GM23338 (cell line): ENCODE results near the gene LRRC10B.

Experiments used
- EZH2phosphoT487 ChIP-seq: fragments of 200-600 bp; sonication (generic); IDR thresholded peaks from one replicate; pipeline ENCODE4 v1.8.1; 2018; ENCODE audit warnings: antibody characterized with exemption; ENCODE audit not compliant: unreplicated experiment
- TF ChIP-seq, protein P1 (sequence below), 2 experiments: fragments of 200-600 bp in 1 of 2; sonication (generic) in 1 of 2; conservative IDR thresholded peaks; 2 replicates each; pipeline versions ENCODE4 v1.5.1 to v1.6.1; 2016 to 2017; ENCODE audit warnings: antibody characterized with exemption in 2 of 2, low read depth in 2 of 2, mild to moderate bottlenecking in 2 of 2, moderate library complexity in 1 of 2

DNA sequence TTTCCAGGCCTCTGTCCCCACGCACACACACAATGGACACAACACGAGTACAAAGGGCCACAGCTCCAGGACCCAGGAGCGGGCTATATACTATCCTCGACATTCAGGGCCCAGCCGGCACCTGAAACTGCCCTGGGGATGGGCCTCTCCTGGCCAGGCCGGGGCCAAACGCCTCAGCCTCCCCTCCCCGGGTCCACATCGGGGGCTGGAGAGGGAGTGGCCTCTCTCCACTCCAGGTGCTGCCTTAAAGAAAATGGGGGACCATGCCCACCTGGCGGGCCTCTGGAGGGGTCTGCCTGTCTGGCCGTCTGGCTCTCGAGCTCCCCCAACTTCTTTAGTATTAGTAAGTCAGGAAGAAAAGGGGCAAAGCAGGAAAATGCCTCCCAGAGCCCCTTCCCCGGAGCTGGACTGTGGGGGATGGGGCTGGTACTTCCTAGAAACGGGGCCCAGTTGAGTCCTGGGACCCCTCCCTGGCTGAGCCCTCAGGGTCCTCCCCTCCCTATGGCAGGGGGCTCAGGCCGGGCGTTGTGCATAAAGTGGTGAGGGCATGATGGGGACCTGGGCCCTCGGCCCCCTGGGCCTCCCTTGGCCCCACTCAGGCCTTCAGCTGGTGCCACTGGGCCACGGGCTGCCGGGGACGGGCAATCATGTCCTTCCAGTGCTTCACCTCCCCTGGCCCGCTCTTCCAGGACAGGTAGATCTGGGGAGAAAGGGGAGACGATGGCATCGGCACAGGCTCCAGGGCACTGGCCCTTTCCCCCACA is 9.7 kb downstream of the LRRC10B start:
- TF ChIP-seq, protein P1, sequence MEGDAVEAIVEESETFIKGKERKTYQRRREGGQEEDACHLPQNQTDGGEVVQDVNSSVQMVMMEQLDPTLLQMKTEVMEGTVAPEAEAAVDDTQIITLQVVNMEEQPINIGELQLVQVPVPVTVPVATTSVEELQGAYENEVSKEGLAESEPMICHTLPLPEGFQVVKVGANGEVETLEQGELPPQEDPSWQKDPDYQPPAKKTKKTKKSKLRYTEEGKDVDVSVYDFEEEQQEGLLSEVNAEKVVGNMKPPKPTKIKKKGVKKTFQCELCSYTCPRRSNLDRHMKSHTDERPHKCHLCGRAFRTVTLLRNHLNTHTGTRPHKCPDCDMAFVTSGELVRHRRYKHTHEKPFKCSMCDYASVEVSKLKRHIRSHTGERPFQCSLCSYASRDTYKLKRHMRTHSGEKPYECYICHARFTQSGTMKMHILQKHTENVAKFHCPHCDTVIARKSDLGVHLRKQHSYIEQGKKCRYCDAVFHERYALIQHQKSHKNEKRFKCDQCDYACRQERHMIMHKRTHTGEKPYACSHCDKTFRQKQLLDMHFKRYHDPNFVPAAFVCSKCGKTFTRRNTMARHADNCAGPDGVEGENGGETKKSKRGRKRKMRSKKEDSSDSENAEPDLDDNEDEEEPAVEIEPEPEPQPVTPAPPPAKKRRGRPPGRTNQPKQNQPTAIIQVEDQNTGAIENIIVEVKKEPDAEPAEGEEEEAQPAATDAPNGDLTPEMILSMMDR (conservative IDR thresholded peaks at IDR 0.05; ENCODE audit: low read depth in 2 of 2): no peak
- no peak for TF ChIP-seq EZH2phosphoT487
